Astrocyte of the spinal cord (primary cell): ENCODE data around the gene PES1.

Experiments used
- DNase-seq: peaks from one replicate; pipeline ENCODE4 v3.0.0; 2011; ENCODE audit warnings: low read depth, low spot score
- H3K4me3 ChIP-seq: 2 replicates; pipeline ENCODE4 v1.5.1; 2011; ENCODE audit warnings: low read depth, mild to moderate bottlenecking, low read length, moderate library complexity
- CTCF ChIP-seq: IDR thresholded peaks from 2 replicates; pipeline ENCODE4 v1.5.1; 2012; ENCODE audit warnings: low read depth, mild to moderate bottlenecking, low read length, inconsistent platforms
- in situ Hi-C: cut with HindIII; loops from 2 replicates; pipeline ENCODE4 v1.10.0; 2017; ENCODE audit warnings: low sequenced_read_pairs

Gene PES1

GRCh38 chr22:30617819-30618218, 26.1 kb upstream of the PES1 start:
- TF ChIP-seq CTCF = no peak
- no peak for DNase-seq
- in situ Hi-C loops = no loop called here

GRCh38 chr22:30615543-30615954, 23.8 kb upstream of the PES1 start:
- in situ Hi-C loops = no loop called here
- H3K4me3 ChIP-seq = no peak overlapping the region
- DNase-seq = no peak
- TF ChIP-seq CTCF = no peak

More at GRCh38 chr22:30617819-30618218, 26.1 kb upstream of the PES1 start:
- H3K4me3 ChIP-seq = no peak overlapping the region

GRCh38 chr22:30614879-30615278, 23.2 kb upstream of the PES1 start:
- no peak for TF ChIP-seq CTCF
- in situ Hi-C loops = no loop called here
- H3K4me3 ChIP-seq = no peak overlapping the region
- no peak for DNase-seq

- DNase-seq = no peak
- TF ChIP-seq CTCF = no peak
- in situ Hi-C loops = no loop called here
- H3K4me3 ChIP-seq = no peak overlapping the region
Observed at GRCh38 chr22:30614268-30614667, 22.6 kb upstream of the PES1 start.

GRCh38 chr22:30612789-30613188, 21.1 kb upstream of the PES1 start:
- no peak for DNase-seq

GRCh38 chr22:30611197-30611596, 19.5 kb upstream of the PES1 start:
- no peak overlapping the region for H3K4me3 ChIP-seq
- DNase-seq = no peak
- in situ Hi-C loops = no loop called here
- TF ChIP-seq CTCF = no peak

More at GRCh38 chr22:30612789-30613188, 21.1 kb upstream of the PES1 start:
- TF ChIP-seq CTCF = no peak
- H3K4me3 ChIP-seq = no peak overlapping the region
- in situ Hi-C loops = no loop called here

GRCh38 chr22:30610299-30610698, 18.6 kb upstream of the PES1 start:
- TF ChIP-seq CTCF = no peak
- in situ Hi-C loops = no loop called here
- DNase-seq = no peak
- H3K4me3 ChIP-seq = no peak overlapping the region
